ENCODE measurements around the gene C16orf89.
A peak's percentile ranks its signal among the peaks of the same experiment; 100 is the strongest.

Gene C16orf89

DNA sequence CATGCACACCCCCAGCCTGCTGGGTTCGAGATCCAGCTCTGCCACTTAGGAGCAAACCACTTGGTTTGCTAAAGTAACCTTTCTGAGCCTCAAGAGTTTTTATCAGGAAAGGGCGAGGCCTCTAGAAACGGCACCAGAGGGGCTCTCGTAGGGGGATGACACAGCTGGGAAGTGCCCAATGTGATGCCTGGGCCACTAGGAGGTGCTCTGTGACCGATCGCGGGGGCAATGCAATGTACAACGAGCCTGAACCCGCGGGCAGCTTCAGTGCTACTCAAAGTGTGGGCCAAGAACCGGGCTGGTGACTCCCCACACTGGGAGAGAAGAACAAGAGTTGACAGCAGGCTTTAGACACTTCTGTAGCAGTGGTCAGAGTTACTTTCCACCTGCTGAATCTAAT lies 9.4 kb downstream of the C16orf89 start:
- Histone ChIP-seq H3K27me3 (ENCODE audit: insufficient read depth, low read length, poor library complexity) (no peaks in the 10 kb centered on the region), H2AFZ (ENCODE audit: low read depth, low read length) (no peak overlapping the region), H3K9me3 (ENCODE audit: insufficient read depth, low read length, severe bottlenecking) (no peaks in the 10 kb centered on the region), H3K9ac (ENCODE audit: low read depth, low read length) (no peak overlapping the region), H3K27ac (ENCODE audit: low read length) (no peak overlapping the region), H3K4me3 (ENCODE audit: low read depth in 1 of 2, low read length in 2 of 2) (no peak overlapping the region), H3K4me1 (ENCODE audit: insufficient read depth, low read length) (no peaks in the 10 kb centered on the region), H3K4me2 (ENCODE audit: insufficient read depth, low read length) (no peak overlapping the region), H3K36me3 (ENCODE audit: insufficient read depth, low read length) (no peaks in the 10 kb centered on the region), H3K79me2 (ENCODE audit: insufficient read depth, low read length) (no peaks in the 10 kb centered on the region), H4K20me1 (ENCODE audit: insufficient read depth, low read length) (no peaks in the 10 kb centered on the region)
- DNase-seq, result peak; percentile 43
- no peak for TF ChIP-seq EZH2 (IDR thresholded peaks at IDR 0.05; ENCODE audit: borderline replicate concordance, low read depth, low read length, severe bottlenecking)
- TF ChIP-seq, protein P1, sequence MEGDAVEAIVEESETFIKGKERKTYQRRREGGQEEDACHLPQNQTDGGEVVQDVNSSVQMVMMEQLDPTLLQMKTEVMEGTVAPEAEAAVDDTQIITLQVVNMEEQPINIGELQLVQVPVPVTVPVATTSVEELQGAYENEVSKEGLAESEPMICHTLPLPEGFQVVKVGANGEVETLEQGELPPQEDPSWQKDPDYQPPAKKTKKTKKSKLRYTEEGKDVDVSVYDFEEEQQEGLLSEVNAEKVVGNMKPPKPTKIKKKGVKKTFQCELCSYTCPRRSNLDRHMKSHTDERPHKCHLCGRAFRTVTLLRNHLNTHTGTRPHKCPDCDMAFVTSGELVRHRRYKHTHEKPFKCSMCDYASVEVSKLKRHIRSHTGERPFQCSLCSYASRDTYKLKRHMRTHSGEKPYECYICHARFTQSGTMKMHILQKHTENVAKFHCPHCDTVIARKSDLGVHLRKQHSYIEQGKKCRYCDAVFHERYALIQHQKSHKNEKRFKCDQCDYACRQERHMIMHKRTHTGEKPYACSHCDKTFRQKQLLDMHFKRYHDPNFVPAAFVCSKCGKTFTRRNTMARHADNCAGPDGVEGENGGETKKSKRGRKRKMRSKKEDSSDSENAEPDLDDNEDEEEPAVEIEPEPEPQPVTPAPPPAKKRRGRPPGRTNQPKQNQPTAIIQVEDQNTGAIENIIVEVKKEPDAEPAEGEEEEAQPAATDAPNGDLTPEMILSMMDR (IDR thresholded peaks at IDR 0.05; ENCODE audit: borderline replicate concordance, extremely low read depth, low read length, poor library complexity, severe bottlenecking), result peak; percentile 60
- peak; percentile 76 for ATAC-seq (ENCODE audit: insufficient read depth, low read depth)

DNA sequence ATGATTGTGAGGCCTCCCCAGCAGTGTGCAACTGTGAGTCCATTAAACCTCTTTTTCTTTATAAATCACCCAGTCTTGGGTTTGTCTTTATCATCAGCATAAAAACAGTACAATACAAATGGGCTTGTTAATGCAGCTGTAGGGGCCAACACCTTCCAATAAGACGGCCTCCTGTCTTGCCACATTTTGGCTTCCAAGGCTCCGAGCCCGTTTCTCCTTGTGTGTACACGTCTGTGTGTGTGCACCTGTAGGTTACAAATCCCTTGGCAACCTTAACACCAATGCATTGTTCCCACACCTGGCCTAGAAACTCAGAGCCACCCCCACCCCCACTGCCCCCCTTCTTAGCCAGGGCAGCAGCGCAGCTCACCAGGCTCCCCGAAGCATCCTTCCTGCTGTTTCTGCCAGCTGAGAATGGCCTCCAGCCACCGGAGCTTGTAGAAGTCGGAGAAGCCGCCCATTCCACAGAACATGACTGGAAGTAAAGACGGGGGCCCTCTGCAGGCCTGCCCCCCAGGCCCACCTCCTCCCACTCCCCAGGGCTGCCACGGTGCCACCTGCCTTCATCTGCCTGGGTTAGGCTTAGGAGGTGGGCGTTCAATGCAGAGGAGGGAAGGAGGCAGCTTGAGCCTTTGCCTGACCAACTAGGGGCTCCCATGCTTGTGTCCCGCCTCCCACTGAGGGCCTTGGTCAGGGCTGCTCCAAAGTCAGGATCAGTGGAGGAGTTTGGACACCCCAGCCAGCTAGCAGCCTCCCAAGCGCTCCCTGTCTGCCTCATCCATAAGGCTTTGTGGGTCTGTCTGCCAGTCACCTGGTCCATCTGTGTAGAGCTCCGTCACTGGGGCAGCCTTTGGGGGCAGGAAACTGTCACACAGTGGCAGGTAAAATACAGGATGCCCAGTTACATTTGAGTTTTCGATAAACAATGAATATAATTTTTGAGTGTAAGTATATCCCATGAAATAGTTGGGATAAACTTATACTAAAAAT lies 10.6 kb downstream of the C16orf89 start:
- no peak for TF ChIP-seq EZH2 (IDR thresholded peaks at IDR 0.05; ENCODE audit: borderline replicate concordance, low read depth, low read length, severe bottlenecking)
- TF ChIP-seq, protein P1 (IDR thresholded peaks at IDR 0.05; ENCODE audit: borderline replicate concordance, extremely low read depth, low read length, poor library complexity, severe bottlenecking), result no peak
- no peaks in the 10 kb centered on the region for H3K9me3 ChIP-seq (ENCODE audit: insufficient read depth, low read length, severe bottlenecking)

GRCh38 chr16:5046914-5047313 lies 18.8 kb downstream of the C16orf89 start:
- Histone ChIP-seq H3K79me2 (ENCODE audit: insufficient read depth, low read length) (no peaks in the 10 kb centered on the region), H3K27me3 (ENCODE audit: insufficient read depth, low read length, poor library complexity) (no peaks in the 10 kb centered on the region), H3K4me2 (ENCODE audit: insufficient read depth, low read length) (no peak overlapping the region), H3K4me3 (ENCODE audit: low read depth in 1 of 2, low read length in 2 of 2) (no peak overlapping the region), H3K27ac (ENCODE audit: low read length) (no peak overlapping the region), H4K20me1 (ENCODE audit: insufficient read depth, low read length) (no peaks in the 10 kb centered on the region), H2AFZ (ENCODE audit: low read depth, low read length) (no peak overlapping the region), H3K9me3 (ENCODE audit: insufficient read depth, low read length, severe bottlenecking) (no peaks in the 10 kb centered on the region), H3K9ac (ENCODE audit: low read depth, low read length) (no peak overlapping the region), H3K36me3 (ENCODE audit: insufficient read depth, low read length) (no peaks in the 10 kb centered on the region), H3K4me1 (ENCODE audit: insufficient read depth, low read length) (no peaks in the 10 kb centered on the region)
- TF ChIP-seq, protein P1 (IDR thresholded peaks at IDR 0.05; ENCODE audit: borderline replicate concordance, extremely low read depth, low read length, poor library complexity, severe bottlenecking), result no peak
- DNase-seq, result no peak
- no peak for ATAC-seq (ENCODE audit: insufficient read depth, low read depth)

More for the DNA sequence above, 10.6 kb downstream of the C16orf89 start:
- Histone ChIP-seq H3K27me3 (ENCODE audit: insufficient read depth, low read length, poor library complexity) (no peaks in the 10 kb centered on the region), H3K4me1 (ENCODE audit: insufficient read depth, low read length) (no peaks in the 10 kb centered on the region), H3K4me2 (ENCODE audit: insufficient read depth, low read length) (no peak overlapping the region), H3K79me2 (ENCODE audit: insufficient read depth, low read length) (no peaks in the 10 kb centered on the region), H3K36me3 (ENCODE audit: insufficient read depth, low read length) (no peaks in the 10 kb centered on the region), H3K4me3 (ENCODE audit: low read depth in 1 of 2, low read length in 2 of 2) (no peak overlapping the region), H2AFZ (ENCODE audit: low read depth, low read length) (no peak overlapping the region), H4K20me1 (ENCODE audit: insufficient read depth, low read length) (no peaks in the 10 kb centered on the region), H3K9ac (ENCODE audit: low read depth, low read length) (no peak overlapping the region), H3K27ac (ENCODE audit: low read length) (no peak overlapping the region)
- DNase-seq (no peak), ATAC-seq (ENCODE audit: insufficient read depth, low read depth) (no peak)
